Ishikawa (cell line): ENCODE data around the gene DZIP3.

Experiments used
- CEBPB ChIP-seq: IDR thresholded peaks from 2 replicates; pipeline ENCODE4 v1.6.1; 2012
- CREB1 ChIP-seq: IDR thresholded peaks from 2 replicates; pipeline ENCODE4 v1.6.1; 2012; ENCODE audit warnings: low read depth
- EGR1 ChIP-seq: IDR thresholded peaks from 2 replicates; pipeline ENCODE4 v1.6.1; 2012
- EP300 ChIP-seq: IDR thresholded peaks from 2 replicates; pipeline ENCODE4 v1.6.1; 2012; ENCODE audit warnings: borderline replicate concordance
- FOXM1 ChIP-seq: IDR thresholded peaks from 2 replicates; pipeline ENCODE4 v1.6.1; 2012; ENCODE audit warnings: low read depth, borderline replicate concordance
- NFIC ChIP-seq: IDR thresholded peaks from 2 replicates; pipeline ENCODE4 v1.6.1; 2012
- RAD21 ChIP-seq: IDR thresholded peaks from 2 replicates; pipeline ENCODE4 v1.6.1; 2012; ENCODE audit warnings: low read depth
- TAF1 ChIP-seq: IDR thresholded peaks from 2 replicates; pipeline ENCODE4 v1.6.1; 2012; ENCODE audit warnings: low read depth, mild to moderate bottlenecking
- TCF12 ChIP-seq: IDR thresholded peaks from 2 replicates; pipeline ENCODE4 v1.6.1; 2012; ENCODE audit warnings: low read depth
- TEAD4 ChIP-seq: IDR thresholded peaks from 2 replicates; pipeline ENCODE4 v1.6.1; 2012
- YY1 ChIP-seq: IDR thresholded peaks from 2 replicates; pipeline ENCODE4 v1.6.1; 2012; ENCODE audit warnings: low read depth
- ZBTB7A ChIP-seq: IDR thresholded peaks from 2 replicates; pipeline ENCODE4 v1.6.1; 2012; ENCODE audit warnings: low read depth
- TF ChIP-seq, protein P1 (sequence below): IDR thresholded peaks from 2 replicates; pipeline ENCODE4 v1.6.1; 2012
- TF ChIP-seq, protein P2 (sequence below): IDR thresholded peaks from 2 replicates; pipeline ENCODE4 v1.6.1; 2012
- TF ChIP-seq, protein P3 (sequence below): IDR thresholded peaks from 2 replicates; pipeline ENCODE4 v1.6.1; 2012; ENCODE audit warnings: low read depth, mild to moderate bottlenecking

DZIP3 gene

DNA sequence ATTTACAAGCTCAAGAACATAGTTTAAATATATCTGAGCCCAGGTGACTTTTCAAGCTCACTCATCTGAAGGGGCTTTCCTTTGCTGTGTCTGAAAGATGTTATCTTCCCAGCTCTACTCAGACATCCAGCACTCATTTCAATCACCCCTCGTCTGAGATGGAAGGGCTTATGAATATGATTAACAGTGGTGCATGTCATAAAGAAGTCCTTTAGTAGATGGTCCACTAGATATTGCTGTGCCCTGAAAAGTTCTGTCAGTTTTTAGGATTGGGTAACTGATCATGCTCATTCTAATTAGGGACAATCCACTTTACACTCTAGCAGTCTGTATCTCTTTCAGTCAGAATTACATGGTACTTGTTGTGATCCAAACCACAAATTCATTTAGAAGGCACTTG lies 139.4 kb downstream of the DZIP3 start:
- no peak for TF ChIP-seq ZBTB7A
- TF ChIP-seq YY1, result no peak
- no peak for TF ChIP-seq CEBPB

DNA sequence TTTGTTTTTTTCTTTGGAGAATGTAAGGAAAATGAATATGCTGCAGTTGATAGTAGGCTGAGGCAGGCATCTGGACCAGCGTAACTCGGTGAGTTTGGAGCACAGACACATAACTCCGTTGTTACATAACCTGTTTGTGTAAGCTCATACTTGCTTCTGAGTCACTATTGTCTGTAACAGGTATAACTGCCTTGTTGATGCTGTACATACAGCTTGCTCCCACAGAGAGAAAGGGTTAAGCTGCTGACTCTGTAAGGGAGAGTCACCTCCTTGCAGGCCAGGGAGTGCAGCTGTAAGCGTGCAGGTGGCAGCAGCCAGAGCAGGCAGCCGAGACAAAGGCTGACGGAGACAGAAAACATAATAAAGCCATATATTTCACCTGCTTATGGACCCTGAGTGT lies 147.3 kb downstream of the DZIP3 start:
- TF ChIP-seq, protein P1, sequence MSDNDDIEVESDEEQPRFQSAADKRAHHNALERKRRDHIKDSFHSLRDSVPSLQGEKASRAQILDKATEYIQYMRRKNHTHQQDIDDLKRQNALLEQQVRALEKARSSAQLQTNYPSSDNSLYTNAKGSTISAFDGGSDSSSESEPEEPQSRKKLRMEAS, result no peak
- TF ChIP-seq TAF1, result no peak
- no peak for TF ChIP-seq CEBPB
- no peak for TF ChIP-seq EP300
- TF ChIP-seq, protein P2, sequence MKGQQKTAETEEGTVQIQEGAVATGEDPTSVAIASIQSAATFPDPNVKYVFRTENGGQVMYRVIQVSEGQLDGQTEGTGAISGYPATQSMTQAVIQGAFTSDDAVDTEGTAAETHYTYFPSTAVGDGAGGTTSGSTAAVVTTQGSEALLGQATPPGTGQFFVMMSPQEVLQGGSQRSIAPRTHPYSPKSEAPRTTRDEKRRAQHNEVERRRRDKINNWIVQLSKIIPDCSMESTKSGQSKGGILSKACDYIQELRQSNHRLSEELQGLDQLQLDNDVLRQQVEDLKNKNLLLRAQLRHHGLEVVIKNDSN, result no peak
- no peak for TF ChIP-seq EGR1
- TF ChIP-seq, protein P3, sequence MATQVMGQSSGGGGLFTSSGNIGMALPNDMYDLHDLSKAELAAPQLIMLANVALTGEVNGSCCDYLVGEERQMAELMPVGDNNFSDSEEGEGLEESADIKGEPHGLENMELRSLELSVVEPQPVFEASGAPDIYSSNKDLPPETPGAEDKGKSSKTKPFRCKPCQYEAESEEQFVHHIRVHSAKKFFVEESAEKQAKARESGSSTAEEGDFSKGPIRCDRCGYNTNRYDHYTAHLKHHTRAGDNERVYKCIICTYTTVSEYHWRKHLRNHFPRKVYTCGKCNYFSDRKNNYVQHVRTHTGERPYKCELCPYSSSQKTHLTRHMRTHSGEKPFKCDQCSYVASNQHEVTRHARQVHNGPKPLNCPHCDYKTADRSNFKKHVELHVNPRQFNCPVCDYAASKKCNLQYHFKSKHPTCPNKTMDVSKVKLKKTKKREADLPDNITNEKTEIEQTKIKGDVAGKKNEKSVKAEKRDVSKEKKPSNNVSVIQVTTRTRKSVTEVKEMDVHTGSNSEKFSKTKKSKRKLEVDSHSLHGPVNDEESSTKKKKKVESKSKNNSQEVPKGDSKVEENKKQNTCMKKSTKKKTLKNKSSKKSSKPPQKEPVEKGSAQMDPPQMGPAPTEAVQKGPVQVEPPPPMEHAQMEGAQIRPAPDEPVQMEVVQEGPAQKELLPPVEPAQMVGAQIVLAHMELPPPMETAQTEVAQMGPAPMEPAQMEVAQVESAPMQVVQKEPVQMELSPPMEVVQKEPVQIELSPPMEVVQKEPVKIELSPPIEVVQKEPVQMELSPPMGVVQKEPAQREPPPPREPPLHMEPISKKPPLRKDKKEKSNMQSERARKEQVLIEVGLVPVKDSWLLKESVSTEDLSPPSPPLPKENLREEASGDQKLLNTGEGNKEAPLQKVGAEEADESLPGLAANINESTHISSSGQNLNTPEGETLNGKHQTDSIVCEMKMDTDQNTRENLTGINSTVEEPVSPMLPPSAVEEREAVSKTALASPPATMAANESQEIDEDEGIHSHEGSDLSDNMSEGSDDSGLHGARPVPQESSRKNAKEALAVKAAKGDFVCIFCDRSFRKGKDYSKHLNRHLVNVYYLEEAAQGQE, result no peak
- no peak for TF ChIP-seq CREB1
- TF ChIP-seq RAD21, result no peak
- no peak for TF ChIP-seq TEAD4
- no peak for TF ChIP-seq TCF12
- TF ChIP-seq ZBTB7A, result no peak
- TF ChIP-seq FOXM1, result no peak
- TF ChIP-seq NFIC, result no peak
- TF ChIP-seq YY1, result no peak

DNA sequence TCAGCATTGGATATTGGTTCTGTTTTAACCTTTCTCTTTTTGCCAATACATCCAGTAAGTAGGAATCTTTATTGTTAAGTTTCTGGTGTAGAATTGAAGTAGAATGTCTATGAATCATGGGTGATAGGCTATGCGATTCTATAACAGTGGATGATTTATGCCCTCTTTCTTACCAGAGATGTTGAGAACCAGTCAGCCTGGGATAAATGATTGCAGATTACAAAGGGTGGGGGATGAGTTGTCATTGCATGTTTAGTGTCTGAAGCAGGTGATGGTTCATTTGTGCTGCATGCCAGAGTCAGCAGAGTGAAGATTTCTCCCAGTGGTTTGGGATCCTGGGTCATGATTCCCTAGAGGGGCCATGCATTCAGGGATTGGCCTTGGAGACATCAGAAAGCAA lies 153.4 kb downstream of the DZIP3 start:
- no peak for TF ChIP-seq FOXM1
- no peak for TF ChIP-seq TCF12
- TF ChIP-seq, protein P1, result no peak
- no peak for TF ChIP-seq CREB1
- no peak for TF ChIP-seq TEAD4
- TF ChIP-seq, protein P3, result no peak
- TF ChIP-seq TAF1, result no peak
- TF ChIP-seq RAD21, result no peak
- no peak for TF ChIP-seq EGR1
- TF ChIP-seq, protein P2, result no peak
- no peak for TF ChIP-seq NFIC
- no peak for TF ChIP-seq YY1
- TF ChIP-seq EP300, result no peak
- no peak for TF ChIP-seq CEBPB
- TF ChIP-seq ZBTB7A, result no peak
